ENCODE results near the gene PDPK1. TPM values are rescaled to one million over a fixed set of nuclear protein-coding genes. Genes with fewer than 3 reads are reported as not detected.

Gene PDPK1
- total RNA-seq, 1 experiment from 2014 or later = 69.8 TPM

DNA sequence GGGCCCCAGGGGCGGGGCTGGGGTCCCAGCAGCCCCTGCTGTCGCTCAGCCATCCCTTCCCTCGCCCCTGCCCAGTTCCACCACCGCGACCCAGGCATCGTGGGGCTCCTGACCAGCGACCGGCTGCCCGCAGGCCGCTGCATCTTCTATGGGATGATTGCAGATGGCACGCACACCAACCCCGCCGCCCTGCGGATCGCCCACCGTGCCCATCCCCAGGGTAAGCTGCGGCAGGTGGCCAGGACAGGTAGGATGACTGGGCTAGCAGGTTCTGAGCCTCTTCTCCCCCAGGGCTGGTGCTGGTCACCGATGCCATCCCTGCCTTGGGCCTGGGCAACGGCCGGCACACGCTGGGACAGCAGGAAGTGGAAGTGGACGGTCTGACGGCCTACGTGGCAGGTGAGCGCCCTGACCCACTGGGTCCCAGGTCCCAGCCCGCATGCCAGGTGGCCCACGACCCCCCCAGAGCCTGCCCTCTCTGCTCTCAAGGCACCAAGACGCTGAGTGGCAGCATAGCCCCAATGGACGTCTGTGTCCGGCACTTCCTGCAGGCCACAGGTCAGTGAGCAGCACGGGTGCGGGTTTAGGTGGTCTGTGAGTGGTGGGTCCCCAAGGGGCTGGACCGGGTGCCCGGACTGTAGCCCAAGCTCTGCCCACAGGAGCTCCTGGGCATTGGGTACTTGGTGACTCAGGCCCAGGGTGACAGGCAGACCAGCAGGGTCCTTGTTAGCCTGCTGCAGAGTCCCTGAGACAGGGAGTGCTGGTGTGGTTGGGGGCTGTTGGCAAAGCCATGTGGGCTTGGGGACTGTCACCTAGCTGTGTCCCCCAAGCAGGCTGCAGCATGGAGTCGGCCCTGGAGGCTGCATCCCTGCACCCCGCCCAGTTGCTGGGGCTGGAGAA is 9.4 kb upstream of the PDPK1 start:
- ChIA-PET POLR2A (no interaction called here), CTCF (interaction anchor here (0.6 kb wide), 1 partner anchor 83 kb away, joined by 4 read pairs; no protein-coding TSS in a partner anchor)

GRCh38 chr16:2529061-2529931 is 8.5 kb upstream of the PDPK1 start:
- Mint-ChIP-seq H3K4me1 (ENCODE audit: low read depth, unreplicated experiment) (peaks cover 7% of the 10 kb centered on the region), H3K27ac (ENCODE audit: unreplicated experiment) (no peak overlapping the region), H3K4me3 (ENCODE audit: unreplicated experiment) (no peak overlapping the region), H3K27me3 (ENCODE audit: insufficient read depth, unreplicated experiment) (no peaks in the 10 kb centered on the region), H3K36me3 (ENCODE audit: insufficient read depth, unreplicated experiment) (peaks cover 38% of the 10 kb centered on the region), H3K9me3 (ENCODE audit: unreplicated experiment) (no peaks in the 10 kb centered on the region)
- POLR2A ChIA-PET = no interaction called here
- H3K36me3 ChIP-seq (ENCODE audit: control insufficient read depth, insufficient read depth, low read length) = peaks cover 4% of the 10 kb centered on the region
- peaks cover 12% of the 10 kb centered on the region for H3K4me1 ChIP-seq
- H3K9me3 ChIP-seq = no peaks in the 10 kb centered on the region
- intact Hi-C loops (cut with micrococcal nuclease; ENCODE audit: unreplicated experiment) = no loop called here
- H3K27me3 ChIP-seq (replicated peaks; ENCODE audit: control insufficient read depth, insufficient read depth, low read length) = no peaks in the 10 kb centered on the region
- no TSS peak for BruUV-seq (replicated peaks)
- no peak overlapping the region for H3K4me3 ChIP-seq (ENCODE audit: low read depth, low read length)
- CTCF ChIA-PET = no interaction called here
- DNase-seq = no peak
- TF ChIP-seq, protein P1, sequence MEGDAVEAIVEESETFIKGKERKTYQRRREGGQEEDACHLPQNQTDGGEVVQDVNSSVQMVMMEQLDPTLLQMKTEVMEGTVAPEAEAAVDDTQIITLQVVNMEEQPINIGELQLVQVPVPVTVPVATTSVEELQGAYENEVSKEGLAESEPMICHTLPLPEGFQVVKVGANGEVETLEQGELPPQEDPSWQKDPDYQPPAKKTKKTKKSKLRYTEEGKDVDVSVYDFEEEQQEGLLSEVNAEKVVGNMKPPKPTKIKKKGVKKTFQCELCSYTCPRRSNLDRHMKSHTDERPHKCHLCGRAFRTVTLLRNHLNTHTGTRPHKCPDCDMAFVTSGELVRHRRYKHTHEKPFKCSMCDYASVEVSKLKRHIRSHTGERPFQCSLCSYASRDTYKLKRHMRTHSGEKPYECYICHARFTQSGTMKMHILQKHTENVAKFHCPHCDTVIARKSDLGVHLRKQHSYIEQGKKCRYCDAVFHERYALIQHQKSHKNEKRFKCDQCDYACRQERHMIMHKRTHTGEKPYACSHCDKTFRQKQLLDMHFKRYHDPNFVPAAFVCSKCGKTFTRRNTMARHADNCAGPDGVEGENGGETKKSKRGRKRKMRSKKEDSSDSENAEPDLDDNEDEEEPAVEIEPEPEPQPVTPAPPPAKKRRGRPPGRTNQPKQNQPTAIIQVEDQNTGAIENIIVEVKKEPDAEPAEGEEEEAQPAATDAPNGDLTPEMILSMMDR (IDR thresholded peaks at IDR 0.05; ENCODE audit: insufficient read depth in 1 of 2, low read depth in 1 of 2, low read length in 1 of 2, severe bottlenecking in 1 of 2, unreplicated experiment in 1 of 2) = no peak

More for the DNA sequence above, 9.4 kb upstream of the PDPK1 start:
- Mint-ChIP-seq H3K27ac (ENCODE audit: unreplicated experiment) (no peak overlapping the region), H3K27me3 (ENCODE audit: insufficient read depth, unreplicated experiment) (no peaks in the 10 kb centered on the region), H3K4me3 (ENCODE audit: unreplicated experiment) (no peak overlapping the region), H3K36me3 (ENCODE audit: insufficient read depth, unreplicated experiment) (peaks cover 47% of the 10 kb centered on the region), H3K4me1 (ENCODE audit: low read depth, unreplicated experiment) (peaks cover 15% of the 10 kb centered on the region), H3K9me3 (ENCODE audit: unreplicated experiment) (no peaks in the 10 kb centered on the region)
- TF ChIP-seq, protein P1 (IDR thresholded peaks at IDR 0.05; ENCODE audit: insufficient read depth in 1 of 2, low read depth in 1 of 2, low read length in 1 of 2, severe bottlenecking in 1 of 2, unreplicated experiment in 1 of 2) = no peak
- no peaks in the 10 kb centered on the region for H3K9me3 ChIP-seq
- no TSS peak for BruUV-seq (replicated peaks)
- H3K4me1 ChIP-seq = peaks cover 21% of the 10 kb centered on the region
- H3K4me3 ChIP-seq (ENCODE audit: low read depth, low read length) = no peak overlapping the region
- DNase-seq = no peak
- peaks cover 5% of the 10 kb centered on the region for H3K36me3 ChIP-seq (ENCODE audit: control insufficient read depth, insufficient read depth, low read length)
- no peaks in the 10 kb centered on the region for H3K27me3 ChIP-seq (replicated peaks; ENCODE audit: control insufficient read depth, insufficient read depth, low read length)
- intact Hi-C loops (cut with micrococcal nuclease; ENCODE audit: unreplicated experiment) = no loop called here

- Histone ChIP-seq H3K4me1 (peaks cover 5% of the 10 kb centered on the region), H3K27me3 (replicated peaks; ENCODE audit: control insufficient read depth, insufficient read depth, low read length) (no peaks in the 10 kb centered on the region), H3K36me3 (ENCODE audit: control insufficient read depth, insufficient read depth, low read length) (peaks cover 4% of the 10 kb centered on the region), H3K4me3 (ENCODE audit: low read depth, low read length) (no peak overlapping the region), H3K9me3 (no peaks in the 10 kb centered on the region)
- H3K4me1 Mint-ChIP-seq (ENCODE audit: low read depth, unreplicated experiment) = no peaks in the 10 kb centered on the region
- POLR2A ChIA-PET = no interaction called here
- no peak overlapping the region for H3K4me3 Mint-ChIP-seq (ENCODE audit: unreplicated experiment)
- TF ChIP-seq, protein P1 (IDR thresholded peaks at IDR 0.05; ENCODE audit: insufficient read depth in 1 of 2, low read depth in 1 of 2, low read length in 1 of 2, severe bottlenecking in 1 of 2, unreplicated experiment in 1 of 2) = no peak
- no peak for DNase-seq
- H3K27me3 Mint-ChIP-seq (ENCODE audit: insufficient read depth, unreplicated experiment) = no peaks in the 10 kb centered on the region
- H3K9me3 Mint-ChIP-seq (ENCODE audit: unreplicated experiment) = no peaks in the 10 kb centered on the region
- CTCF ChIA-PET = no interaction called here
- H3K36me3 Mint-ChIP-seq (ENCODE audit: insufficient read depth, unreplicated experiment) = peaks cover 30% of the 10 kb centered on the region
- no TSS peak for BruUV-seq (replicated peaks)
- intact Hi-C loops (cut with micrococcal nuclease; ENCODE audit: unreplicated experiment) = no loop called here
- no peak overlapping the region for H3K27ac Mint-ChIP-seq (ENCODE audit: unreplicated experiment)
These were observed 7.7 kb upstream of the PDPK1 start for GRCh38 chr16:2529961-2530628.

All from Caco-2 (cell line).